ENCODE results near the gene TPH1.

Gene TPH1

DNA sequence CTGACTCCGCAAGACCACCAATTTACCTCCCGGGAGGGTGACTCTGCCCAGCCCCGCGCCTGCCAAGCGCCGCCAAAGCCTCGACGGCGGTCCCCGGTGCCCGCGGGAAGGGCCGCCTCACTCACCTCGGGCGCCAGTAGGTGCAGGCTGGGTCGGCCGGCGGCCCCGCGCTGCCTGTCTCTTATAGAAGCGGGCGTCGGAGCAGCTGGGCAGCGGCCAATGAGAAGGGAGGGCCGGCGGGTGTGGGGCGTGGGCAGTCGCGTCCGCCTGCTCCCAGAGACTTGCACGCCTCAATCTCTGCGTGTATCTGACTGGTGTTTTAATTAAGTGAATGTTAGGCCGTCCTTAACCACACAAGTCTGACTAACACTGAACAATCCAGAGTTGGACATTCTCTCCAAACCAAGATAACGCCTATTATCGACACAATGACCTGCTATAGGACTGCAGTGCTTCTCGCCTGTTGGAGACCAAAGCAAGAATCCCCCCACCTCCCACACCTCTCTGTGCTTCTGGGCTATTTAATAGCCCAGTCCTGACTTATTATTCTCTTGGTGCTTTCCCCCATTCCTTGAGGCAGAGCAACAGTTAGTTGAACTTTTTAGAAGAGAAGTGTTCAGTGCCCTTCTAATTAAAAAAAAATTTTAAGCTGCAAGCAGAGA is at the start of gene TPH1:
Gene TPH1 (minus strand): TSS at position 154 of the 662 bp plus-strand sequence. CDS start 5,507 bp downstream, outside the sequence.
- no peak for DNase-seq

- no peak for DNase-seq
Observed at GRCh38 chr11:18093959-18094358, 47.9 kb upstream of the TPH1 start.

DNA sequence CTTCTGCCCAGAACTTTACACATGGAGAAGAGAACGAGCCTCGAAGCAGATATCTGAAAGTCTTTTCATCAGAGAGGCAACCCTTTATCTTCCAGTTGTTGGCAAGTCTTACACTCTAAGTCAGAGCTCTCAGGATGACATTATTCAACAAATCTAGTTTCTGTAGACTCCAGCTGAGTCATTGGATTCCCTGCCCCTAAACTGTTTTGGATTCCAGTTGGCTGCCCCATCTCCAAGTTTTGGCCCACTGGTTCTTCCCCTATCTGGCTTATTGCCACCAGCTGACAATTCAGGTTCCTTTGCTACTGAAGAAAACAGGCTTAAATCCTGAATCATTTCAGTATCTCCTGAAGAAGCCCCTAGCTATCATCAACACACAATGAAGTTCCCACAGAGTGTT is 45.7 kb upstream of the TPH1 start:
- no peak for DNase-seq

DNA sequence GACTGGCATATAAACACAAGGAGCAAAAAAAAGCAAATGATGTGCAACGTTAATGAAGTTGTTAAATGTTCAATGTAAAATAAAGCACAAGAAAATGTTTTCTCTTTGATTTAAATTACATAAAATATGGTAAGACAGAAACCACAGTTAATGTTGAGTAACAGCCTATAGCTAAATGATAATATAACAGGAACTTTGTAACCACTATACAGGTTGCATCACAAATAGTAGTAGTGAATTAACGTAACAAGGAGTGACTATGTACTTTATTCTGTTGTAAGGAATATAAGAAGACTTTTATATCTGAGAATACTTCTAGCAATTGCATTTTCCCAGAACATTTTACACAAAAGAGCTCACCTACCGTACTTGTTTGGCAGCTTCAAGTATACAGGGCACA is 42.9 kb upstream of the TPH1 start:
- no peak for DNase-seq

- DNase-seq = no peak
Observed at GRCh38 chr11:18088366-18088765, 42.3 kb upstream of the TPH1 start.

- no peak for DNase-seq
Observed at GRCh38 chr11:18081551-18081950, 35.5 kb upstream of the TPH1 start.

DNA sequence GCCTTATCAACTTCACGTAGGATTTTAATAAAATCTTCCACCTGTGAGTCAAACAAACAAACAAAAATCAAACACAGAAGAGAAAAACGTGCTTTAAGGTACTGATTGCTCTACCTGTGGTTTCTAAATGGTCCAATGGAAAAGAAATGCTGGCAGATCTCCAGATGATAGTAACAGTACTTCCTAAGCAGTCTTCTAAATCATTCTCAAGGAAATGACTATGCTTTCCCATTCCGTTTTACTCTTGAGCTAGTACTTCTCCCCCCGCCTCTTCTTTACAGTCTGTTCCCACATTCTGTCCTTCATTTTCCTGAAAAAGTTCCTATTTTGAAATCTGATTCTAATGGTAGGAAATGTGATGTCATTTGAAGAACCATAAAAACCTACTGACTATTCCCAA is 34.4 kb upstream of the TPH1 start:
- no peak for DNase-seq

GRCh38 chr11:18078909-18079308 is 32.8 kb upstream of the TPH1 start:
- DNase-seq = no peak

DNA sequence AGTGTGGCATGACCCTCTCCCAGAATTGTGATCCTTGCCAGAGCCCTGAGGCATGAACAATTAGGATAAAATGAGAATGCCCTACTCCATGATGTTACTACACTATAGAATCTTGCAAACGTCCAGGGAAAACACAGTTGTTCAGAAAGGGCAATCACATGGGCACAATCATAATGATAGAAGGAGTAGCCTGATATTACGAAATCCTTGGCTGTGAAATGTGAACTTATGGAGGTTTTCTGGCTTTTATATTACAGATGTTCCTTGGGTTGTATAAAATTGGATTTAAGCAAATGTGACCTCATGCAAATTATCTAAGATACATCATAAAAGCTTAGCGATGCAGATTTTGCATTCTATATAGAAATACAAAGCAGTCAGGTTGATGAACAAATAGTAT is 29.4 kb upstream of the TPH1 start:
- no peak for DNase-seq

DNA sequence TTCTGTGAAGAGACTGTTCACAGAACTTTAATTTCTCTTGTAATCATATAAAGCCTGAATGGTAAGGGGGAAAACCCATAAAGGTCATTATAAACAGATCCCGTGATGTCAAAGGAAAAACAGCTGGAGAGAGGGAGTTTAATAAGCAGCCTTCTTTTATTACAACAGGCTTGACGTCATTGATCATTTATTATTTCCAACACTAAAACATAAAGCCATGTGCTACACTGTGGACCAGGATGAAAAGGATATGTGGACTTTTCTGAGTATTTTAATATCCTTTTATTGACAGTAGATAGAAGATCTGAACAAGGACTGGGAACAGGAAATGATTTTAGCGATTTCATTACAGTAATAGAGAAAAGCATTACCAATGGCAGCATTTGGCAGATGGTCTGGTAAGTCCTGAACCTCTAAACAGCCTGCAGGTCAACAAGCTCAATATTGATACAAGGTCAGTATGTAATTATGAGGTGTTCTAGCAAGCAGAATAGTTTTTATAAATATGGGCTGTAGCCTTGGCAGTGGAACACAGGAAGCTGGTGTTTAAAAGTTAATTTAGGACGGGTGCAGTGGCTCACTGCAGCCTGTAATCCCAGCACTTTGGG is 25.1 kb upstream of the TPH1 start:
- no peak for DNase-seq

GRCh38 chr11:18067372-18067771 is 21.3 kb upstream of the TPH1 start:
- DNase-seq = no peak

GRCh38 chr11:18066626-18067025 is 20.6 kb upstream of the TPH1 start:
- DNase-seq = no peak

- DNase-seq = no peak
Observed at GRCh38 chr11:18065572-18065971, 19.5 kb upstream of the TPH1 start.

GRCh38 chr11:18064450-18065054 is 18.5 kb upstream of the TPH1 start:
- DNase-seq = no peak

DNA sequence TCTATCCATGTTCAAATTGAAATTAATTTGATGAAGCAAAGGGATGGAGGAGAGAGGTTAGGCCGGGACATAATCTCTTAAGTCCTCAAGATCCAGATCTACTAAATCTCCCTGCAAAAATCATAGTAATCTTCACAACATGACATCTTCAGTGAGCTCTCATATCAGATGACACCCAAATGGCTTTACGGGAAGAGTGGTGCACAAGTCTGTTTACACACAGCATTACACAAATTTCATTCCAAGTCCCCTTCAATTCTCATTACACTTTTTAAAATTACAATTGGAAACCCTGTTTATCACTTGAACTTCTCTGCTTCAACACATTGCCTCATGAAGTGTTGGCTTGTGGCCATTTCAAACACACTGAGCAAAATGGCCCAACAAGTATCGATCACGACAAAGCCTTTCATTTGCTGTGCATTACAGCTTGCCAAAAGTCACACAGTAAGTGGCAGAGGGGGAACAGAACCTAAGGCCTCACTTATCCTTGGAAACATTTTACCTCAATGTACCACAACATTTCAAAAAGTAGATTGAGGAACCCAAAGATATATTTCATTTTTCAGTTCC is 17.9 kb upstream of the TPH1 start:
- peak in 1 of 2 experiments; percentile 32 for DNase-seq

DNA sequence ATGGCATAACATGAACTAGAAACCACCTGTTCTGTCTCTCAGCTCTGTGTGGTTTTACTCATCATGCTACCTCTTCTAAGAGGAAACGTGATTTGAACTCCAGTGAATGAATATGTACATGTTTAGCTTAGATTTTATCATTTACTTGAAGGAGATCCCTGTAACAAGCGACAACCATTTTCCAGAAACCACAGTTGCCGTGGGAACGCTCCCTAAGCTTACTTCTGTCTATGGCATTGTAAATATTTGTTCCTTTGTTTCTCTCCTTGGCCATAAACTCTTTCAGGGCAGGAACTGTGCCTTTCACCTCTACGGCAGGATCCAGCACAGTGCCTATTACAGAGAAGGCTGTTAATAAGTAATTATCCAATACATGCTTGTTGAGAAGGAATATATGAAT is 17.1 kb upstream of the TPH1 start:
- DNase-seq = no peak

GRCh38 chr11:18061351-18061750 is 15.3 kb upstream of the TPH1 start:
- no peak for DNase-seq

GRCh38 chr11:18056561-18057181 is 10.6 kb upstream of the TPH1 start:
- DNase-seq = no peak

DNA sequence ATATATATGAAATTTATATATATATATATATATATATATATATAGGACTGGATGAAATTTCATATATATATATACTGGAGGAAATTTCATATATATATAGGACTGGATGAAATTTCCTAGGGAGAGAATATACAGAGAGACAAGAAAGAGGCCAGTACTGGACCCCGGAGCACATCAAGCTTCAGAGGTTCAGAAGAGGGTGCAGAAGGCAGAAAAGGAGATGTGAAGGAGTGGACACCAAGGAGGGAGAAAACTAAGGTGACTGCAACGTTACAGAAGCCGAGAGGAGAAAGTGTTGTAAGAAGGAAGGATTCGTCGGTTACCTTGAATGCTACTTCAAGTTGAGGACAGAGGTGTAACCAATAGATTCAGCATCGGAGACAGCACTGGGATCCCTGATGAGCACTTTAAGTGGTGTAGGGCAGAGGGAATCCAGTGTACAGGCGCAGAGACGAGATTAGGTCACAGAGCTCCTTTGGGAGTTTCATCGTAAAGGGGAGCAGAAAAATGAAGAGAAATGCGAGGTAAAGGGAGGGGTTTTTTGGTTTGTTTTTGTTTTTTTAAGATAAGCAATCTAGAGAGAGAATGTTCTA is 8.5 kb upstream of the TPH1 start:
- no peak for DNase-seq

GRCh38 chr11:18050848-18051247 is 4.8 kb upstream of the TPH1 start:
- no peak for DNase-seq

GRCh38 chr11:18036456-18036855 is 9.6 kb downstream of the TPH1 start:
- DNase-seq = no peak

GRCh38 chr11:18027475-18027874 is 18.6 kb downstream of the TPH1 start:
- DNase-seq = no peak

- no peak for DNase-seq
Observed at GRCh38 chr11:18022419-18022818, 23.6 kb downstream of the TPH1 start.

Measured in NCI-H446 (cell line).